ENCODE data around the gene DYRK1A. TPM values are rescaled to one million over a fixed set of nuclear protein-coding genes. Genes with fewer than 3 reads are reported as not detected.

Gene DYRK1A
- total RNA-seq, 1 donor from 2014 or later = 50.3 TPM

- no peak overlapping the region for H3K27ac Mint-ChIP-seq (ENCODE audit: unreplicated experiment)
- peaks cover 37% of the 10 kb centered on the region for H3K4me1 Mint-ChIP-seq (ENCODE audit: low read depth)
- no peak for DNase-seq (ENCODE audit: low spot score)
- H3K9me3 Mint-ChIP-seq (ENCODE audit: low read depth) = no peaks in the 10 kb centered on the region
- TF ChIP-seq CTCF (IDR thresholded peaks at IDR 0.05) = no peak
- H3K27me3 Mint-ChIP-seq (ENCODE audit: low read depth) = no peaks in the 10 kb centered on the region
- H3K4me3 Mint-ChIP-seq (ENCODE audit: unreplicated experiment) = no peak overlapping the region
- H3K36me3 Mint-ChIP-seq (ENCODE audit: low read depth) = no peaks in the 10 kb centered on the region
Measured at GRCh38 chr21:37553078-37553481, 186.5 kb downstream of the DYRK1A start.

- H3K36me3 Mint-ChIP-seq (ENCODE audit: low read depth) = no peaks in the 10 kb centered on the region
- no peak for DNase-seq (ENCODE audit: low spot score)
- H3K9me3 Mint-ChIP-seq (ENCODE audit: low read depth) = peaks cover 6% of the 10 kb centered on the region
- H3K27ac Mint-ChIP-seq (ENCODE audit: unreplicated experiment) = no peak overlapping the region
- no peak for TF ChIP-seq CTCF (IDR thresholded peaks at IDR 0.05)
- H3K4me3 Mint-ChIP-seq (ENCODE audit: unreplicated experiment) = no peak overlapping the region
- peaks cover 29% of the 10 kb centered on the region for H3K4me1 Mint-ChIP-seq (ENCODE audit: low read depth)
- no peaks in the 10 kb centered on the region for H3K27me3 Mint-ChIP-seq (ENCODE audit: low read depth)
Measured at GRCh38 chr21:37554661-37555379, 188.2 kb downstream of the DYRK1A start.

GRCh38 chr21:37555672-37556261 is 189.2 kb downstream of the DYRK1A start:
- no peak for TF ChIP-seq CTCF (IDR thresholded peaks at IDR 0.05)
- H3K9me3 Mint-ChIP-seq (ENCODE audit: low read depth) = peaks cover 6% of the 10 kb centered on the region

GRCh38 chr21:37557261-37557950 is 190.8 kb downstream of the DYRK1A start:
- Mint-ChIP-seq H3K27me3 (ENCODE audit: low read depth) (no peaks in the 10 kb centered on the region), H3K4me1 (ENCODE audit: low read depth) (peaks cover 10% of the 10 kb centered on the region), H3K9me3 (ENCODE audit: low read depth) (peaks cover 6% of the 10 kb centered on the region), H3K4me3 (ENCODE audit: unreplicated experiment) (no peak overlapping the region), H3K27ac (ENCODE audit: unreplicated experiment) (no peak overlapping the region), H3K36me3 (ENCODE audit: low read depth) (no peaks in the 10 kb centered on the region)
- DNase-seq (ENCODE audit: low spot score) = no peak
- no peak for TF ChIP-seq CTCF (IDR thresholded peaks at IDR 0.05)

More at GRCh38 chr21:37555672-37556261, 189.2 kb downstream of the DYRK1A start:
- no peaks in the 10 kb centered on the region for H3K36me3 Mint-ChIP-seq (ENCODE audit: low read depth)
- H3K27ac Mint-ChIP-seq (ENCODE audit: unreplicated experiment) = no peak overlapping the region
- no peak overlapping the region for H3K4me3 Mint-ChIP-seq (ENCODE audit: unreplicated experiment)
- peaks cover 25% of the 10 kb centered on the region for H3K4me1 Mint-ChIP-seq (ENCODE audit: low read depth)
- no peak for DNase-seq (ENCODE audit: low spot score)
- no peaks in the 10 kb centered on the region for H3K27me3 Mint-ChIP-seq (ENCODE audit: low read depth)

- TF ChIP-seq CTCF (IDR thresholded peaks at IDR 0.05) = no peak
- no peaks in the 10 kb centered on the region for H3K36me3 Mint-ChIP-seq (ENCODE audit: low read depth)
- no peaks in the 10 kb centered on the region for H3K27me3 Mint-ChIP-seq (ENCODE audit: low read depth)
- no peak for DNase-seq (ENCODE audit: low spot score)
- no peaks in the 10 kb centered on the region for H3K4me1 Mint-ChIP-seq (ENCODE audit: low read depth)
- peaks cover 6% of the 10 kb centered on the region for H3K9me3 Mint-ChIP-seq (ENCODE audit: low read depth)
- no peak overlapping the region for H3K27ac Mint-ChIP-seq (ENCODE audit: unreplicated experiment)
- H3K4me3 Mint-ChIP-seq (ENCODE audit: unreplicated experiment) = no peak overlapping the region
Measured at GRCh38 chr21:37558676-37559211, 192.2 kb downstream of the DYRK1A start.
